Fibroblast of pulmonary artery (primary cell): ENCODE results near the gene MBD3L2.
A peak's percentile ranks its signal among the peaks of the same experiment; 100 is the strongest.
"Not testable (repeated sequence)": the region's sequence is repeated elsewhere in the genome, so short reads cannot be mapped to it uniquely, and the experiment has no call there.

Source experiments
- DNase-seq: peaks from one replicate; pipeline ENCODE4 v3.0.0-alpha.2; 2010; ENCODE audit warnings: low read depth
- H3K4me3 ChIP-seq: replicated peaks from 2 replicates; pipeline ENCODE4 v1.5.1; 2011; ENCODE audit warnings: low read depth, mild to moderate bottlenecking, control low read depth, low read length, moderate library complexity
- CTCF ChIP-seq: IDR thresholded peaks from 2 replicates; pipeline ENCODE4 v1.5.1; 2011; ENCODE audit warnings: mild to moderate bottlenecking, control low read depth, low read length, inconsistent platforms; ENCODE audit errors: missing control alignments

Gene MBD3L2

GRCh38 chr19:7010722-7011593 is 38.2 kb upstream of the MBD3L2 start:
- DNase-seq = no peak

GRCh38 chr19:7013678-7014077 is 35.4 kb upstream of the MBD3L2 start:
- no peak overlapping the region for H3K4me3 ChIP-seq
- peak; percentile 23 for DNase-seq
- no peak for TF ChIP-seq CTCF

More at GRCh38 chr19:7010722-7011593, 38.2 kb upstream of the MBD3L2 start:
- no peak for TF ChIP-seq CTCF
- H3K4me3 ChIP-seq = no peak overlapping the region

GRCh38 chr19:7018828-7019227 is 30.3 kb upstream of the MBD3L2 start:
- no peak overlapping the region for H3K4me3 ChIP-seq
- no peak for DNase-seq
- TF ChIP-seq CTCF = no peak

DNA sequence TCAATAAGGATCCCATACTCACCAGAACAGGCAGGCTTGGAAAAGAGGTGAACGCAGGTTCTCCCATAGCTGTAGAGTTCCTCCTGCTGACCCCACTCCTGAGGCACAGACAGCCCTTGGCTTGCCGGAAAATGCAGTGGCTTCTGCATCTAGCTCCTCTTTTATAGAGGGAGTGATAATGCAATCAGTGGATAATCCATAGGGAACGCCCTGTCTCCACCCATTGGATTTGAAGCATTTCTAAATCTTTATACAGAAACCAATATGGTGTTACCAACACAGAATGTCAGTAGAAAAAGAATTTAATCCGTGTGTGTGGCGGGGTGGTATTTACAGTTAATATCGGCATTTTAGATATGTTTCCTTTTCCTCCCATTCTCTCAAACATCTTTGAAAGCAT is 27.8 kb upstream of the MBD3L2 start, which contains the start of gene MBD3L2B:
Gene MBD3L2B (minus strand): TSS at position 101 of the 400 bp plus-strand sequence. CDS start 34 bp downstream, at position 67.
- H3K4me3 ChIP-seq = not testable (repeated sequence)

DNA sequence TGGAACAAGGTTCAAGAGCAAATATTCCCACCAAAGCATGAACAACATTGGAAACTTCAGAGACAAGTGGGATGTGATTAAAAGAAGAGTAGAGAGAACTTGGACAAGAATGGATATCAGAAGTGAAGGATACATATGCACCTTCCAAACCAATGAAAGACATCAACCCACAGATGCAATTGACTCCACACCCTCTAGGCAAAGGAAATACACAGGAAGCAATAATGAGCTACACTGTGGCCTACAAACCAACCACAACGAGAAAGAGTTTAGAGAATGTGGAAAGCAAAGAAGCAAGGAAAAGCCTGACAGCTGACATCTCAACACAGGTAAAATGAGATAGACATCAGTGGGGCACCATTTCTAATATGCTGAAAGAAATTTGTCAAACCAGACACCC is 20.3 kb upstream of the MBD3L2 start:
- DNase-seq, H3K4me3 ChIP-seq: not testable (repeated sequence)

More for the DNA sequence above, 27.8 kb upstream of the MBD3L2 start, which contains the start of gene MBD3L2B:
- not testable (repeated sequence) for DNase-seq

GRCh38 chr19:7030278-7030677 is 18.8 kb upstream of the MBD3L2 start, which contains the start of gene MBD3L5:
Gene MBD3L5, plus strand, starts transcription at chr19:7030578. Its CDS starts 34 bp downstream, at chr19:7030612.
- not testable (repeated sequence) for H3K4me3 ChIP-seq, DNase-seq

GRCh38 chr19:7040079-7040478 is 9.0 kb upstream of the MBD3L2 start, which contains the start of gene MBD3L4:
Gene MBD3L4, minus strand, starts transcription at chr19:7040179. Its CDS starts 35 bp downstream, at chr19:7040144.
- H3K4me3 ChIP-seq, DNase-seq: not testable (repeated sequence)

DNA sequence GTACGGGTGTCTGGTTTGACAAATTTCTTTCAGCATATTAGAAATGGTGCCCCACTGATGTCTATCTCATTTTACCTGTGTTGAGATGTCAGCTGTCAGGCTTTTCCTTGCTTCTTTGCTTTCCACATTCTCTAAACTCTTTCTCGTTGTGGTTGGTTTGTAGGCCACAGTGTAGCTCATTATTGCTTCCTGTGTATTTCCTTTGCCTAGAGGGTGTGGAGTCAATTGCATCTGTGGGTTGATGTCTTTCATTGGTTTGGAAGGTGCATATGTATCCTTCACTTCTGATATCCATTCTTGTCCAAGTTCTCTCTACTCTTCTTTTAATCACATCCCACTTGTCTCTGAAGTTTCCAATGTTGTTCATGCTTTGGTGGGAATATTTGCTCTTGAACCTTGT is 7.6 kb upstream of the MBD3L2 start:
- not testable (repeated sequence) for H3K4me3 ChIP-seq, DNase-seq

DNA sequence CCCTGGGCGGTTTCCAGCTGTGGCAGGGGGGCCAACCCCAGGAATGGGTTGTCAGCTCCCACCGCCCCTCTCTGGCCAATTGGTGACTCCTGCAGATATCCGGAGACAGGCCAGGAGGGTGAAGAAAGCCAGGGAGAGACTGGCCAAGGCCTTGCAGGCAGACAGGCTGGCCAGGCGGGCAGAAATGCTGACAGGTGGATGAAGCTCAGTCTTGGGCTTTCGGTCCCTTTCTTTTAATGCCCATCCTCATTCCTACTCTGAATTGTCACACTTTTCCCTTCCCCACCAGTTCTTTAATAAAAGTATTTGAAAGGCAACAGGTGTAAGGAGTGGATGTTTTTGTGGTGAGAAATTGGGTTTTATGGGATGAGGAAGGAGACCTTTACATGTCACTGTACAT is 2.3 kb downstream of the MBD3L2 start:
- not testable (repeated sequence) for DNase-seq, H3K4me3 ChIP-seq

- not testable (repeated sequence) for DNase-seq, H3K4me3 ChIP-seq
These were observed 3.8 kb downstream of the MBD3L2 start for GRCh38 chr19:7052896-7053295.

GRCh38 chr19:7054635-7055368 is 5.7 kb downstream of the MBD3L2 start:
- not testable (repeated sequence) for H3K4me3 ChIP-seq, DNase-seq

DNA sequence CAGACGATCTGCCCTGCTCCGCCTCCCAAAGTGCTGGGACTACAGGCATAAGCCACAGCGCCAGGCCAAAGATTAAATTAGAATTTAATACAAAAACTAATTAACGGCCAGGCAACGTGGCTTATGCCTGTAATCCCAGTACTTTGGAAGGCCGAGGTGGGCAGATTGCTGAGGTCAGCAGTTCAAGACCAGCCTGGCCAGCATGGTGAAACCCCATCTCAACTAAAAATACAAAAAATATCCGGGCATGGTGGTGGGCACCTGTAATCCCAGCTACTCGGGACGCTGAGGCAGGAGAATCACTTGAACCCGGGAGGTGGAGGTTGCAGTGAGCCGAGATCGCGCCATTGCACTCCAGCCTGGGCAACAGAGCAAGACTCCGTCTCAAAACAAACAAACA is 6.6 kb downstream of the MBD3L2 start:
- not testable (repeated sequence) for DNase-seq, H3K4me3 ChIP-seq

DNA sequence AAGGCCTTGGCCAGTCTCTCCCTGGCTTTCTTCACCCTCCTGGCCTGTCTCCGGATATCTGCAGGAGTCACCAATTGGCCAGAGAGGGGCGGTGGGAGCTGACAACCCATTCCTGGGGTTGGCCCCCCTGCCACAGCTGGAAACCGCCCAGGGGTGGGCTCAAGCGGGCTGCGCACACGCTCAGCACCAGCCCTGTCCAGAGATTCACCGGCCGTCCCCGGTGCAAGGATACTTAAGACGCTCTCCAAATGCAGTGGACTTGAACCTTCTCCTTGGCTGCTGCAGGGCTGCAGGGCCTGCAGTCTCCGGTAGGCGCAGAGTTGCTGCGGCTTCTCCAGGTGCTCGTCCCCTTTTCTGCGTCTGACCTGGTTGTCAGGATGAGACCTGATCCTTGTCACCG is 7.2 kb downstream of the MBD3L2 start:
- H3K4me3 ChIP-seq, DNase-seq: not testable (repeated sequence)

DNA sequence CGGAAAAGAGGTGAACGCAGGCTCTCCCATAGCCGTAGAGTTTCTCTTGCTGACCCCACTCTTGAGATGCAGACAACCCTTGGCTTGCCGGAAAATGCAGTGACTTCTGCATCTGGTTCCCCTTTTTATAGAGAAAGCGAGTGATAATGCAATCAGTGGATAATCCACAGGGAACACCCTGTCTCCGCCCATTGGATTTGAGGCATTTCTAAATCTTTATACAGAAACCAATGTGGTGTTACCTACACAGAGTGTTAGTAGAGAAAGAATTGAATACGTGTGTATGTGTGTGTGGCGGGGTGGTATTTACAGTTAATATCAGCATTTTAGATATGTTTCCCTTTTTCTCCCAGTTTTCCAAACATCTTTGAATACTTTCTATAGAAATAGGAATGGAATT is 9.5 kb downstream of the MBD3L2 start, which contains the start of gene MBD3L3:
Gene MBD3L3 (minus strand): TSS at position 101 of the 400 bp plus-strand sequence. CDS start 71 bp downstream, at position 30.
- DNase-seq, H3K4me3 ChIP-seq: not testable (repeated sequence)

GRCh38 chr19:7059977-7060376 is 10.9 kb downstream of the MBD3L2 start:
- not testable (repeated sequence) for DNase-seq, H3K4me3 ChIP-seq
